MCF 10A (cell line): ENCODE data around the gene LZTFL1. TPM values are rescaled to one million over a fixed set of nuclear protein-coding genes. Genes with fewer than 3 reads are reported as not detected.

Experiments
- BruUV-seq: library from RNA; stranded (reverse); fragments of 400-500 nt; replicated peaks from 2 replicates; lab custom pipeline; 2021; lab: Mats Ljungman, UMichigan
- CTCF ChIA-PET: fragments of 300-600 bp; sonication (Branson Sonifier 250); formaldehyde crosslinking; extraction: SDS; loops from one replicate; lab custom pipeline; 2021; ENCODE audit warnings: antibody characterized with exemption, inconsistent platforms; lab: Yijun Ruan, JAX
- POLR2A ChIA-PET: fragments of 300-600, 350-650 bp; sonication (Branson Sonifier 250); formaldehyde crosslinking; extraction: SDS; loops from one replicate; lab custom pipeline; 2020; ENCODE audit warnings: antibody characterized with exemption, inconsistent platforms; lab: Yijun Ruan, JAX
- DNase-seq: peaks from one replicate; pipeline ENCODE4 v3.0.0-alpha.2; 2018; ENCODE audit not compliant: unreplicated experiment
- H3K27ac Mint-ChIP-seq: one replicate; pipeline ENCODE4 v1.8.0; 2022; ENCODE audit warnings: mild to moderate bottlenecking, low read depth, mixed read lengths; ENCODE audit not compliant: unreplicated experiment
- H3K27me3 Mint-ChIP-seq: one replicate; pipeline ENCODE4 v1.8.0; 2022; ENCODE audit warnings: mixed read lengths; ENCODE audit not compliant: insufficient read depth, unreplicated experiment
- H3K36me3 Mint-ChIP-seq: one replicate; pipeline ENCODE4 v1.8.0; 2022; ENCODE audit warnings: mild to moderate bottlenecking, moderate library complexity, mixed read lengths; ENCODE audit not compliant: insufficient read depth, unreplicated experiment
- H3K4me1 Mint-ChIP-seq: one replicate; pipeline ENCODE4 v1.8.0; 2022; ENCODE audit warnings: mixed read lengths; ENCODE audit not compliant: insufficient read depth, unreplicated experiment
- H3K4me3 Mint-ChIP-seq: one replicate; pipeline ENCODE4 v1.8.0; 2022; ENCODE audit warnings: mild to moderate bottlenecking, moderate library complexity, mixed read lengths; ENCODE audit not compliant: unreplicated experiment
- H3K9me3 Mint-ChIP-seq: one replicate; pipeline ENCODE4 v1.8.0; 2022; ENCODE audit warnings: mixed read lengths; ENCODE audit not compliant: unreplicated experiment
- CTCF ChIP-seq: fragments of 200-600 bp; IDR thresholded peaks from one replicate; pipeline ENCODE4 v1.8.0; 2022; ENCODE audit warnings: antibody characterized with exemption, mild to moderate bottlenecking; ENCODE audit not compliant: unreplicated experiment
- intact Hi-C: fragments of 100-400 bp; cut with micrococcal nuclease; formaldehyde crosslinking; loops from 2 replicates; pipeline ENCODE4 v1.14.1; 2022
- total RNA-seq: library from RNA; stranded (reverse); gene quantifications from 2 replicates; pipeline ENCODE4 v1.2.3, GENCODE V29; 2022

Gene LZTFL1
- total RNA-seq, 1 experiment from 2014 or later: 30.5 TPM

- intact Hi-C loops: no loop called here
- no peaks in the 10 kb centered on the region for H3K36me3 Mint-ChIP-seq
- TF ChIP-seq CTCF: no peak
- BruUV-seq: no TSS peak
- ChIA-PET POLR2A (interaction anchor here (0.6 to 4.5 kb wide), 2 partner anchors 9 to 1243 kb away, joined by 4 to 23 read pairs; no protein-coding TSS in a partner anchor), CTCF (interaction anchor here (0.9 kb wide), 1 partner anchor 271 kb away, joined by 3 read pairs; no protein-coding TSS in a partner anchor)
- peaks cover 10% of the 10 kb centered on the region for H3K9me3 Mint-ChIP-seq
- H3K27ac Mint-ChIP-seq: no peak overlapping the region
- H3K27me3 Mint-ChIP-seq: no peaks in the 10 kb centered on the region
- H3K4me1 Mint-ChIP-seq: no peaks in the 10 kb centered on the region
- no peak overlapping the region for H3K4me3 Mint-ChIP-seq
- DNase-seq: no peak
These were observed 34.0 kb downstream of the LZTFL1 start for GRCh38 chr3:45807681-45808540.

- H3K27me3 Mint-ChIP-seq: no peaks in the 10 kb centered on the region
- no peak for DNase-seq
- no peak overlapping the region for H3K27ac Mint-ChIP-seq
- H3K9me3 Mint-ChIP-seq: peaks cover 10% of the 10 kb centered on the region
- BruUV-seq: no TSS peak
- intact Hi-C loops: no loop called here
- no peak overlapping the region for H3K4me3 Mint-ChIP-seq
- CTCF ChIA-PET: interaction anchor here (0.9 kb wide), 1 partner anchor 272 kb away, joined by 3 read pairs; no protein-coding TSS in a partner anchor
- TF ChIP-seq CTCF: no peak
- no peaks in the 10 kb centered on the region for H3K4me1 Mint-ChIP-seq
- POLR2A ChIA-PET: interaction anchor here (4.5 kb wide), 1 partner anchor 10 kb away, joined by 23 read pairs; no protein-coding TSS in a partner anchor
- no peaks in the 10 kb centered on the region for H3K36me3 Mint-ChIP-seq
These were observed 34.8 kb downstream of the LZTFL1 start for GRCh38 chr3:45807133-45807532.

GRCh38 chr3:45806072-45806471, 35.8 kb downstream of the LZTFL1 start:
- Mint-ChIP-seq H3K36me3 (no peaks in the 10 kb centered on the region), H3K27ac (no peak overlapping the region), H3K4me3 (no peak overlapping the region), H3K9me3 (peaks cover 10% of the 10 kb centered on the region), H3K27me3 (no peaks in the 10 kb centered on the region), H3K4me1 (no peaks in the 10 kb centered on the region)
- intact Hi-C loops: no loop called here
- BruUV-seq: no TSS peak
- POLR2A ChIA-PET: interaction anchor here (4.5 kb wide), 1 partner anchor 11 kb away, joined by 23 read pairs; no protein-coding TSS in a partner anchor
- DNase-seq: no peak
- no peak for TF ChIP-seq CTCF
- CTCF ChIA-PET: interaction anchor here (1.6 kb wide), 1 partner anchor 11 kb away, joined by 4 read pairs; no protein-coding TSS in a partner anchor

- POLR2A ChIA-PET: no interaction called here
- Mint-ChIP-seq H3K4me3 (no peak overlapping the region), H3K4me1 (no peaks in the 10 kb centered on the region), H3K36me3 (no peaks in the 10 kb centered on the region), H3K9me3 (peaks cover 10% of the 10 kb centered on the region), H3K27me3 (no peaks in the 10 kb centered on the region), H3K27ac (no peak overlapping the region)
- TF ChIP-seq CTCF: no peak
- intact Hi-C loops: no loop called here
- DNase-seq: no peak
- no TSS peak for BruUV-seq
- CTCF ChIA-PET: no interaction called here
These were observed 38.5 kb downstream of the LZTFL1 start for GRCh38 chr3:45803252-45803935.
